Measurements from ENCODE around the gene FUT4. TPM values are rescaled to one million over a fixed set of nuclear protein-coding genes. Genes with fewer than 3 reads are reported as not detected.
"Not testable (repeated sequence)": the region's sequence is repeated elsewhere in the genome, so short reads cannot be mapped to it uniquely, and the experiment has no call there.

Gene FUT4
- total RNA-seq, 2 donors from 2014 or later, result 2.9 to 3.2 TPM

DNA sequence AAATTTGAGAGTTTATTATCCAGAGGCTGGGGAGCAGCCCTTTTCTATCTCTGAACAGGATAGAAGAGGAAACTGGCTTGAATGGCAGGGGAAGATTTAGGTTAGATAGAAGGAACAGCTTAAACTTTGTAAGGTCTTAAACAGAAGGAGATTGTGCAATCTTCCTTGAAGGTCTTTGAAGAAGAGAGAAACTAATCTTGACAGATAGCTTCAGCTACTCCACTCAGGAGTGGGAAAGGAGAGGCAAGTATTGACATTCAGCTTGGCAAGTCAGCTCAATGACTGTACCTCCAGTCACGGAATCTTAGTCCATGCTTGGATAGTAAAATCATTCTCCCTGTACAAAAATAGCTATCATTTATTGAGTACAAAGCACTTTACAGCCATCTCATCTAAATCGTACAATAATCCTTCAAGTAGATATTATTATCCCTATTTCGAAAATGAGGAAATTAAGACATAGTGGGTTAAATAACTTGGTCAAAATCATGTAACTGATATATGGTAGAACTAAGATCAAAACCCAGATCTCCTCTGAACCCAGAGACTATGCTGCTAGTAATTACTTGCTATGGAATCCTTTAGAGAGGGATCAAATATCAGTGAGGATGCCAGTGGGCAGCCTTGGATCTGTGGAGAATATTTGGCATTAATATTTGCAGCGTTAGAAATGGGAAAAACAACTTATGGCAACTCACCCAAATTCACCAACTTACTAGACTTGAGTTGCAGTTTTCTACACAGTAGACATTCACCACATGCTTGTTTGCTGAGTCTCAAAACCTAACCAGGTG lies 16.9 kb upstream of the FUT4 start:
- intact Hi-C loops (cut with DNase I), result no loop called here
- no peak for DNase-seq
- no peak for ATAC-seq

- ATAC-seq (peak in 1 of 2 donors; percentile 23), DNase-seq (no peak)
- intact Hi-C loops (cut with DNase I), result no loop called here
Measured at GRCh38 chr11:94528551-94528950, 15.2 kb upstream of the FUT4 start.

- intact Hi-C loops (cut with DNase I), result no loop called here
- DNase-seq, result no peak
- ATAC-seq, result no peak
Measured at GRCh38 chr11:94532211-94532610, 11.5 kb upstream of the FUT4 start.

GRCh38 chr11:94533206-94533605 lies 10.5 kb upstream of the FUT4 start:
- no peak for ATAC-seq
- intact Hi-C loops (cut with DNase I), result no loop called here
- DNase-seq, result no peak

DNA sequence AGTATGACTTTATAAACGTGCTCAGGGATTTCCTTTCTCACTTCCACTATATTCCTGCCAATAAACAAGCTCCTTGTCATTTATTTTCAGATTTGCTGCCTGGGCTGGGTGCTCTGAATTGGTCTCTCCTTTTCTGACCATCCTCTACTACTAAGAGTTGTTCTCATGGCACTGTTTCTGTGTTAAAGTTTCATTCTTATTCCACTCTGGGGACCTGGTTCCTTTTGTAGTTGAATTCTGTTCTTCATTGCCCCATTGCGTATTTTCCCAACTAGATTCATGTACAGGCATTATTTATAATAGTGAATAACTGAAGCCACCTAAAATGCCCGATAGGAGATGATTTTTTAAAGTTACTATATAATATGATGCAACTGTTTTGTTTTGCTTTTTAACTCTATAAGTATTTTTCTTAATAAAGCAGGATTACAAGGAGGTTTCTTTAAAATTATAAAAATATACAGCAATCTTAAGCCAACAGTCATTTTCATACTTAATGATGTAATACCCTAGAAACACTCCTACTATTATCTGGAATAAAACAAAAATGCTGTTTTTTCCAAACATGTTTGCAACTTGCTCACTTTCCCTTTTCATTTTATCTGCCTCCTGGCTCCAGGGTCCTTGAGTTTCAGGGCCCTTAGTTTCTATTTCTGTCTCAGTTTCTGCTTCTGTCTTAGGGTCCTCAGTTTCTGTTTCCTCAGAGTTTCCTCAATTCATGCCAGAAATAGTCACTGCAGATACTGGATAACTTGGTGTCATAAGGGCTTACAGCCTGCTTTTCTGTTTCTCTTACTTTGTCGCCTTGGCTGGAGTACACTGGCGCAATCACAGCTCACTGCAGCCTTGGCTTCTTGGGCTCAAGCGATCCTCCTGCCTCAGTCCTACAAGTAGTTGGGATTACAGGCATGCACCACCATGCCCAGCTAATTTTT lies 9.8 kb upstream of the FUT4 start:
- ATAC-seq (peak; percentile 64 to 71), DNase-seq (peak; percentile 37)
- intact Hi-C loops (cut with DNase I), result no loop called here

- ATAC-seq (no peak), DNase-seq (no peak)
- intact Hi-C loops (cut with DNase I), result no loop called here
Measured at GRCh38 chr11:94536386-94536785, 7.3 kb upstream of the FUT4 start.

DNA sequence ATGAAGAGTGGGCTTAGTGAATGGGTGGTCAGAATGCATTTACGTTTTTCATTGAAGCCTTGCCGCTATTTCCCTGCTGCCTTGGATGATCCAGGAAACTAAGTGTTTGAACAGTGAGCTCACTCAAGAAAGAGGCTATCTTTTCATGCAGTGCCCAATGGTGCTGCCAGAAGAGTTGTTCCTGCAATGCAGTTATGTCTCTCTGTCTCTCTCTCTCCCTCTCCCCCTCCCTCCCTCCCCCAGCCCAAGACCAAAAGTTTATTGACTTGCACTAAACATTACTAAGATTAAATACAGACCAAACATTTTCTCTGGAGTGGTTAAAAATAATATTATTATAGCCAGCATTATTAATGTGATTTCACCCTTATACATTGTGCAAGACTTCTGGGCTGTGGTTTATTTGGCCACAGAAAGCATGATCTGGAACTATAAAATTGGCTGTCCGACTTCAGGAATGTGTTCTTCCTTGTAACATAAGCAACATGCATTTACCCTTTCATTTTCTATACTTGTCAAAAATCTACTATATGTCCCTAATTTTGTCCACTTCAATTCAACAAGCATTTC lies 6.6 kb upstream of the FUT4 start:
- peak; percentile 15 to 38 for ATAC-seq
- intact Hi-C loops (cut with DNase I), result no loop called here
- no peak for DNase-seq

DNA sequence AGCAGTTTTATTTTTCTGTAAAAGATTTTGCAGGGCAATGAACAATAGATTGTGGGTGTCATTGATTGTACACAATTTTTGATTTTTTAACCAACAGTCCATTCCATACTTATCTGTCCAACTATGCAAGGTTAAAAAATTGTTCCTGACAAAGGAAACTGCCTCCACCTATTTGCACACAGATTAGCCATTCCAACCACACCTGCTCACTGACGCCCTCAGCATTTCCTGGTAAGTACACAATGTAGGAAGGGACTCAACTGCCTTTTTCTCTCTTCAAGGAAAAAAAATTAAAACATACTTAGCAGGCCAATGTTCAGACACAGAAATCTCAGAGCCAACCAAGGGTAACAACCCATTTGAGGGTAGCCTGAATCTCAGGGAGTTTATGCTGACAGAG lies 4.3 kb upstream of the FUT4 start:
- DNase-seq (no peak), ATAC-seq (no peak)
- intact Hi-C loops (cut with DNase I), result no loop called here

GRCh38 chr11:94544646-94545263 lies 1.0 kb downstream of the FUT4 start:
- ATAC-seq (peak; percentile 5 to 15), DNase-seq (peak; percentile 35)
- intact Hi-C loops (cut with DNase I), result no loop called here

DNA sequence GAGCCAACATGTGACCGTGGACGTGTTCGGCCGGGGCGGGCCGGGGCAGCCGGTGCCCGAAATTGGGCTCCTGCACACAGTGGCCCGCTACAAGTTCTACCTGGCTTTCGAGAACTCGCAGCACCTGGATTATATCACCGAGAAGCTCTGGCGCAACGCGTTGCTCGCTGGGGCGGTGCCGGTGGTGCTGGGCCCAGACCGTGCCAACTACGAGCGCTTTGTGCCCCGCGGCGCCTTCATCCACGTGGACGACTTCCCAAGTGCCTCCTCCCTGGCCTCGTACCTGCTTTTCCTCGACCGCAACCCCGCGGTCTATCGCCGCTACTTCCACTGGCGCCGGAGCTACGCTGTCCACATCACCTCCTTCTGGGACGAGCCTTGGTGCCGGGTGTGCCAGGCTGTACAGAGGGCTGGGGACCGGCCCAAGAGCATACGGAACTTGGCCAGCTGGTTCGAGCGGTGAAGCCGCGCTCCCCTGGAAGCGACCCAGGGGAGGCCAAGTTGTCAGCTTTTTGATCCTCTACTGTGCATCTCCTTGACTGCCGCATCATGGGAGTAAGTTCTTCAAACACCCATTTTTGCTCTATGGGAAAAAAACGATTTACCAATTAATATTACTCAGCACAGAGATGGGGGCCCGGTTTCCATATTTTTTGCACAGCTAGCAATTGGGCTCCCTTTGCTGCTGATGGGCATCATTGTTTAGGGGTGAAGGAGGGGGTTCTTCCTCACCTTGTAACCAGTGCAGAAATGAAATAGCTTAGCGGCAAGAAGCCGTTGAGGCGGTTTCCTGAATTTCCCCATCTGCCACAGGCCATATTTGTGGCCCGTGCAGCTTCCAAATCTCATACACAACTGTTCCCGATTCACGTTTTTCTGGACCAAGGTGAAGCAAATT lies 1.8 kb downstream of the FUT4 start:
- peak; percentile 39 for DNase-seq
- intact Hi-C loops (cut with DNase I), result no loop called here
- ATAC-seq, result peak in 1 of 2 donors; percentile 0

GRCh38 chr11:94546162-94546470 lies 2.4 kb downstream of the FUT4 start:
- DNase-seq (no peak), ATAC-seq (no peak)
- intact Hi-C loops (cut with DNase I), result no loop called here

DNA sequence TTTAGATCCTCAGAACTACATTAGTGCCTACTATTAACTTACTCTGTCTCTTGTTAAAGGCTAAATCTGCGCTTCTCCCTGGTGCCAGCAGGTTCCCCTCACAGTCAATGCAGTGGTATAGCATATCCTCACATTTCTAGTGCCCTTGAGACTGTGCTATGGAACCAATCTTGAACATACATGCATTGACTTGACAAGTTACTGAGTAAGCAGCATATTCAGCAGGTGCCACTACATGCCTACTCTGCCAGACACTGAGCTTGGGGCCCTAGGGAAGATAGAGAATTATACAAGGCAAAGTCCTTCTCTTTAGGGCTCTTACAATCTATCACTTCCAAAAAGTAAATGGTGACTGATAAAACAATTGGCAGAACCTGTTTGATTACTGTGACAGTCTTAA lies 3.2 kb downstream of the FUT4 start:
- no peak for ATAC-seq
- no peak for DNase-seq
- intact Hi-C loops (cut with DNase I), result no loop called here

DNA sequence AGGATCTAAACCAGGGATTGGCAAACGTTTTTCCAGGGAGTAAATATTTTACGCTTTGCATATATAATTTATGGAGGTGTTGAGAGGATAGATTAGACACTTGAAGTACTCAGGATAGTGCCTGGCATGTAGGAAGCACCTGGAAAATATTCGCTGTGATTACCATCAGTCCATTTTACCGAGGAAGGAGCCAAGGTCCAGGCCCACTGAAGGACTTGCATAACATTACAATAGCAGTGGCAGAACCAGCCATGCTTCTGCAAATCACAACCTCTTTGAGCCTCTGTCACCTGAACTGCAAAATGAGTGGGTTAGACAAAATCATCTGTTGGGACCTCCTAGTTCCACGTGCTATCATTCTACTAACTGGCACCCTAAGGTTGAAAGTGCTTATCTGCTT lies 5.4 kb downstream of the FUT4 start:
- ATAC-seq, result no peak
- intact Hi-C loops (cut with DNase I), result no loop called here
- no peak for DNase-seq

GRCh38 chr11:94550513-94550912 lies 6.8 kb downstream of the FUT4 start:
- intact Hi-C loops (cut with DNase I), result no loop called here
- ATAC-seq, result no peak

GRCh38 chr11:94553938-94554337 lies 10.2 kb downstream of the FUT4 start:
- intact Hi-C loops (cut with DNase I), result no loop called here
- DNase-seq (no peak), ATAC-seq (no peak)

More at GRCh38 chr11:94550513-94550912, 6.8 kb downstream of the FUT4 start:
- DNase-seq, result no peak

DNA sequence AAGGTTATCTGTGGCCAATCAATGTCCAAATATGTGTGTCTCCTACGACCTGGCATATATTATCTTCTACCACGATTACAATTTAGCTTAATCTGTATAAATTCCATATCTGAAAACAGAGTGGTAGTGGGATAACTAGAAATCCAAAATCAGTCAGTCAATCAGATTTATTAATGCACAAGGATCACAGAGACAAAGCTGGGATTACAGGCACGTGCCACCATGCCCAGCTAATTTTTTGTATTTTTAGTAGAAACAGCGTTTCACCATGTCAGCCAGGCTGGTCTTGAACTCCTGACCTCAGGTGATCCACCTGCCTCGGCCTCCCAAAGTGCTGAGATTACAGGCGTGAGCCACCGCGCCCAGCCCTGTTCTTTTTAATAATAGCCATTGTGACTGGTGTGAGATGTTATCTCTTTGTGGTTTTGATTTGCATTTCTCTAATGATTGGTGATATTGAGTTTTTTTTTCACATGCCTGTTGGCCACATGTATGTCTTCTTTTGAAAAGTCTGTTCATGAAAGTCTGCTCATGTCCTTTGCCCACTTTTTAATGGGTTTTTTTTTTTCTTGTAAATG lies 12.1 kb downstream of the FUT4 start:
- intact Hi-C loops (cut with DNase I); ATAC-seq; DNase-seq: not testable (repeated sequence)

GRCh38 chr11:94557421-94557820 lies 13.7 kb downstream of the FUT4 start:
- no peak for ATAC-seq
- intact Hi-C loops (cut with DNase I), result no loop called here
- no peak for DNase-seq

- ATAC-seq (no peak), DNase-seq (no peak)
- intact Hi-C loops (cut with DNase I), result no loop called here
Measured at GRCh38 chr11:94557992-94558391, 14.3 kb downstream of the FUT4 start.

All from left cardiac atrium (tissue), 4 donors.